KG1 (cell line): ENCODE measurements around the gene OTUB1.

ENCODE experiments used
- DNase-seq: peaks from one replicate; lab custom pipeline; 2025; lab: John Stamatoyannopoulos, UW

The OTUB1 gene

DNA sequence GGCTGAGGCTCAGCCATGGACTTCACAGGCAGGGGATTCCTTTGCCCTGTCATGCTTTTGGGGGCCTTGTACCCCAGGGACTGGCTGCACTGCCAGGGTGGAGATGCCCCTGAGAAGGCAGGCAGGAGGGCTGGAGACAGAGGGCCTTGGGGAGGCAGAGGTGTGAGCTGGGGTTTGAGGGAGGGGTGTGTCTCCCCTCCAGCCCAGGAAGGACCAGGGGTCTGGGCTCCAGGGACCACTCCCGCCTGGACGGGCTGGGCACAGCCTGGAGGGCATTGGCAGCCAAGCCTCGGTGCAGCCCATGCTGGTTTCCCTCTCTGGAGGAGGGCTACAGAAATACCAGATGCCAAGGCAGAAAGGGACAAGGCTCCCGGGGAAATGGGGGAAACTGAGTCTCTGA lies 19.5 kb downstream of the OTUB1 start:
- no peak for DNase-seq

GRCh38 chr11:64006398-64006797 lies 20.2 kb downstream of the OTUB1 start:
- no peak for DNase-seq

DNA sequence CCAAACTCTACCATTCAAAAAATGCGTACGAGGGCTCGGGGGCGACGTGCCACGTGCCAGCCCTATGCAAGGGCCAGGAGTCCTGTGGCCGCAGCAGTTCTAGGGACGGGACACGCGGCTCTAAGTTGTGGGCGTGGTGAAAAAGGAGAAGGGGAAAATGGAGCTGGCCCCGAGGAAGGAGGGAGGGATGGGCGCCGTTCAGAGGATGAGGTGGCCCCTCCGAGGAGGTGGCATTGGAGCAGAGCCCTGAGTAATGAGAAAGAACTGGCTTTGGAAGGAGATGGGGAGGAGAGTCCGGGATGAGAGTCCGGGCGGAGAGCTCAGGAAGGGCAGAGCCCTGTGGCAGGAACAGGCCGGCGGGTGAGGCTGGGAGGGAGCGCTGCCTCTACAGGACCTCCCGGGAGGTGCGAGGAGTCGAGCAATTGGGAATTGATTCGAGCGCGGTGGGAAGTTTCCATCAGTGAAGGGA lies 21.0 kb downstream of the OTUB1 start:
- no peak for DNase-seq

DNA sequence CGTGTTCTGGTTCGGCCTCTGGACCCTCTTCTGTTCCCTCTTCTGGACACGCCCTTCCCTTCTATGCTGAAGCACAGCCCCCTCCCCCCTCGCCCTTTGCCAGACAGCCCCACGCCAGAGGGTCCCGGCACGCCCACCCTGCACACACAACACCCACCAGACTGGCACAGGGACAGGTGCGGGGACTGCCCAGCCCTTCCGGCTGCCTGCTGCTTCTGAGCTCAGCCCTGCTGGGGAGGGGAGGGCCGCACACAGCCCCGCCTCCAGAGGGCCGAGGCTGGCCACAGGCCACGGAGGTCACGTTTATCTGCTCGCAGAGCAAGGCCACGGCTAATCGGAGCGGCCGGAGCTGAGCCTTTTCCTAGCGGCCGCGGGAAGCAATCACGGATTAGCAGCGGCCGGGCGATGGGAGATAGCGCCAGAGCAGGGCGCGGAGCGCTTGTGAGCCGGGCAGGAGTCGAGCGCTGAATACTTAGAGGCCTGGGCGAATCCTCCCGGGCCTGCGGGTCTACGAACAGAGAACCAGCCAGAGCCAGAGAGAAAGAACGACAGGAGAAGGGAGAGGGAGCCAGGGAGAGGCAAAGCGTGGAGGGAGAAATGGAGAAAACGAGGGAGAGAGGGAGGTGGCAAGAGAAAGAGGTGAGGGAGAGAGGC lies 21.5 kb downstream of the OTUB1 start:
- no peak for DNase-seq

DNA sequence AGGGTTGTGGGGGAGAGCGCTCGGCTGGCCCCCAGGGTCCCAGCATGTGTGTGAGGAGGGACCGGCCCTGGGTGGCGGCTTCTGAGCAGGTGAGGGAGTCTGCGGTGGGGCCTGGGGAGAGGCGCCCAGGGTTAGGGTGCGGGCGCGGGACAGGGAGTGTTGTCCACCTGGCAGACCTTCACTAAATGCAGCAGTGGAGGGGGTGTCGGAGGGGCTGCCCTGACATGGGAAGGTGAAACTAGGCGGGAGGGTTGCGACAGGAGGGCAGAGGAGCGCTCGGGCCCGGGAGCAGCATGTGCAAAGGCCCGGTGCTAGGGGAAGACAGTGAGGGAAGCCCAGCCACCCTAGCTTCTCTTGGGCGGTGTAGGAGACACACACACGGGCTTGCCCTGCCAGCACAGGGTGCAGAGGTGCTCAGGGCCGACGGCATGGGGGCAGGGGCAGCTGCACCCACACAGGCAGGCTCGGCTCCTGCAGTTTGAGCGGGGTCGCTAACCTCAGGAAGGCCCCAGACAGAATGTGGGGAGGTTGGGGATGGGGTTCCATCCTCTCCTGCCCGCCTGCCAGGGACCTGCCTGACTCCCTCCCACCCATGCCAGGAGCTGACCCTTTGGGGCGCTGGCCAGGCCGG lies 22.2 kb downstream of the OTUB1 start:
- DNase-seq: no peak

DNA sequence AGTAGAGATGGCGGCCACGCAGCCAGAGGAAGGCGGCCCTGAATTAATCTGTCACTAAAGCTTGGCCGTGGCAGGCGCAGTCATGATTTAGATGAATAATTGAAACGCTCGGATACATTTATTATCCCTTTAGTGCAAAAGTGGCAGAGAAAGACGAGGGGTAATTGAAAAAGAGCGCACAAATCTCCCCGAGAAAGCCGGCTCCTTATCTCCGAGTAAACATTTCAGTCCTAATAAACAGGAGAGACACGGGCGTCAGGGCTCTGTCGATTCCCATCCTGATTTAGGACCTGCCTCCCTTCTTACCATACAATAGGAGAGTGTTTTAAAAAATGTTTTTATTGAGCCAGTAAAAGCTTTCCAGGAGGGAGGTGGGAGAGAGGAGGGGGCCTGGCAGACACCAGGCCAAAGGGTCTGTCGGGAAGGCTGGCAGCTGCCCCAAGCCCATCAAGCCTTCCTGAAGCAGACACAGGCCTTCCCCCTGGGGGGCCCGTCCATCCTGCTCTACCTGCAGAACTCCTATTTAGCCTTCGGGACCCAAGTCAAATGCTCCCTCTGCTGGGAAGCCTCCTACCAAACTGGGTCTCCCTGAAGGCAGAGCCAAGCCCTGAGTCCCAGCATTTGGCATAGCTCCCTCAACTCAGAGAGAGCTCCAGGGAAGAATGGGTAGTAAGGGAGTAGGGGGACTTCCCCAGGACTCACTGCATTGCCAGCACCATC lies 22.8 kb downstream of the OTUB1 start:
- DNase-seq: no peak

DNA sequence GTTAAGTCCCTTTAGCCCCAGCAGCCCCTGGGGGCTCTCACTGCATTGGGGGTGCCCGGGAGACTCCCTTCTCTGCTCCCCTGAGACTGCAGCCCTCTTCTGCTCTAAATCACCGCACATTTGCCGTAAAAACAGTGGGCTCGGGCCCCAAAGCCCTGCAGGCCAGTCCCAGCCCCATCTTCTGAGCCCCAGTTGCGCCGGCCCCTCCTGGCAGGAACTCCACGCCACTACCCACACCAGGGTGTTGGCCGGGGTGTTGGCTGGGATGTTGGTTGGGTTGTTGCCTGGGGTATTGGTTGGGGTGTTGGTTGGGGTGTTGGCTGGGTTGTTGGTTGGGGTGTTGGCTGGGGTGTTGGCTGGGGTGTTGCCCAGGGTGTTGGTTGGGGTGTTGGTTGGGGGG lies 23.5 kb downstream of the OTUB1 start:
- no peak for DNase-seq

DNA sequence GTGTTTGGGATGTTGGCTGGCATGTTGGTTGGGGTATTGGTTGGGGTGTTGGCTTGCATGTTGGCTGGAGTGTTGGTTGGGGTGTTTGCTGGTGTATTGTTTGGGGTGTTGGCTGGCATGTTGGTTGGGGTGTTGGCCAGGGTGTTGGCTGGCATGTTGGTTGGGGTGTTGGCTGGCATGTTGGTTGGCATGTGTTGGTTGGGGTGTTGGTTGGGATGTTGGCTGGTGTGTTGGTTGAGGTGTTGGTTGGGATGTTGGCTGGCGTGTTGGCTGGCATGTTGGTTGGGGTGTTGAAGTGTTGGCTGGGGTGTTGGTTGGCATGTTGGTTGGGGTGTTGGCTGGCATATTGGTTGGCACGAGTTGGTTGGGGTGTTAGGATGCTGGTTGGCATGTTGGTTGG lies 24.5 kb downstream of the OTUB1 start:
- no peak for DNase-seq

DNA sequence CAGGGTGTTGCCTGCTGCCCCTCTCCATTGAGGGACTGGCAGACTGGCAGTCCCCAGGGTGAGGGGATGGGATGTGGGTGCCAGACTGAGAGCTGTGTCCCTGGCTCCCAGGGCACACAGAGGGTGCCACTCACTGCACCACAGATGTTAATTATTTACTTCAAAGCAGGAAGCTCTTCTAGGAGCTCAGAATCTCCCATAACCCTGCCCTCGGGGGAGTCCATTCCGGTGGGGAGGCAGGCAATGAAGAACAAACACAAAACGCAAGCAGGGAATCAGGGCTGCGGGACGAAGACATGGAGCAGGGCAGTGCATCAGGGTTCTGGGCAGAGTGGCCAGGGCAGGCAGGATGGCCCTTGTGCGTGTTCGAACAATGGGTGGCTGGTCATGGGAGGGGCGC lies 25.1 kb downstream of the OTUB1 start:
- DNase-seq: no peak

- no peak for DNase-seq
Observed at GRCh38 chr11:64013141-64013896, 27.1 kb downstream of the OTUB1 start.

DNA sequence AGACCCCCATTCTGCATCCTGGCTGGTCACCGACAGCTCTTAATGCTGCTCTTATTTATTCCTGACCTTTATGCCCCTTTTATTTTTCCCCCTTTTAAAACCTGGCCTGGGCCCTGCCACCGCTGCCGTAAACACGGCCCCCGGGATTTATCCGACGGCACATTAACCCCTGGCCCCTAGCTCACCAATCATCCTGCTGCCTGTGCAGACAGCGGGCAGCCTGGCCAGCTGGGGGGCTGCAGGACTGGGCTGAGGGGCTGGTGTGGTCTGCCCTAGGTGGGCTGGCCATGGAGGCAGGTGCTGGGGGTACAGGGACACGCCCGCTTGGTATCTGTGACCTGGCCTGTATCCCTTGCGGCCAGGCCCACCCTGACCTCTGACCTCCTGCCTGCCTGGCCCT lies 28.1 kb downstream of the OTUB1 start:
- no peak for DNase-seq

DNA sequence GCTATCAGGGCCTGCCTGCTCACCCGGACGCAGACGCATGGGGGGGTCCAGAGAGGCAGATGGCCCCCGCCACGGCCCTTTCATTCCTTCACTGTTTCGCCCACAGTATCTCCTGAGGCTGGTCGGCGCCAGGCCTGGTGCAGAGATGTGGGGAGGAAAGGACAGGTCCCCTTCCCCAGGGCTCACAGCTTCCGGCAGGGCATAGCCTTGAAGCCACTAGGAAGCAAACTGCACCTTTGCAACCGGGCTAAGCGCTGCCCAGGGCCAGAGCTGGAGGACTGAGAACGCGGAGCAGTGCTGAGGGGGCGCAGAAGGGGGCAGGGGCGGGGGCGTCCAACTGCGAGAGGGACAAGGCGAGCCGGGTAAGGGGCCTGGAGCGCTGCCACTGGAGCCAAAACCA lies 29.3 kb downstream of the OTUB1 start:
- DNase-seq: no peak

DNA sequence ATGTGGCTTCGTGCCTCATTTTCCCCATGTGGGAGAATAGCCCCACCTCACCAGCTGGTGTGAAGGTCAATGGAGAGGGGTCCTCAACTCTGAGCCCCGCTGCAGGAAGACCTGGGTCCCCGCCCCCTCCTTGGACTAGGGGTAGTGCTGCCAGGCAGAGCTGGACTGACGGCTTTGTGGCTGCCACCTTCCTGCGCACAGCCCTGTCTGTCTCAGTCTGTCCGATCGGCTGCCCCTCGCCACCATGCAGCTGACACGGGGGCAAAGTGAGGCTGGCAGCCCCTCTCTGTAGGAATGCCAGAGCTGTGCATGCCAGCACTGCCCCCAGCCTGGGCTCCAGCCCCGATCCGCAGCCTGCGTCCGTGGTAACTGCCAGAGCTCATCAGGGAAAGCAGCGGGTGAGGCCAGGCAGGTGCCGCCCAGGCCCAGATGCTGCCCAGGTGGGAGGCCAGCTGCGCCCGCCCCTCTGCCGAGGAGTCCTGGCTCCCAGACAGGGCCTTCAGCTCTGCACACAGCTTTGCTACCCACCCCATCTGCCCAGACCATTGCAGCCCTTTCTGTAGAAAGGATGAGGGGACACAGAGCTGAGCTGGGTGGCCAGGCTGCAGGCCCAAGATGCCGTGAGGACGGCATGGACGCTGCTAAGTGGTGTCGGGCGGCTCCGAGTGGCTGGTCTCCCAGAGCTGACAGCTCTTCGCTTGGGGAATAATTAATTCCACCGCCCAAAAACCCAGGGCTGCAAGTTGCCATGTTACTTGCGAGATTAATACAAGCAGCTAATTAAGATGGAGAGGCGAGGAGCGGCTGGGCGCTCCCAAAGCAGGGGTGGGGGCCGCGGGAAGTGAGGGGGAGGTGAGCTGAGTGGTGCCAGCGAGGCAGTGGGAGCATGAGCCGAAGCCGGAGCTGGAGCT lies 30.0 kb downstream of the OTUB1 start:
- no peak for DNase-seq

DNA sequence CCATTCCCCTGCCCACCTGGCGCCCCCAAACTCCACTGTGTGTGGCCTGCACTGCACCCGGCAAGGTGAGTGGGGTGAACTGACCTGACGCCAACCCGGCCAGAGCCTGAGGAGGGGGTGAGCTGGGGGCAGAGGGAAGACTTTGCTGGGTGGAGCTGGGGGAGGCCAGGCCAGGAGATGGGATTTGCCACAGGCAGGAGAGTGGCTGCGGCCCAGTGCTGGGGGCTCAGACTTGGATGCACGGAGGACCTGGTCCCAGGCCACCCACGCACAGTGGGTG lies 31.6 kb downstream of the OTUB1 start:
- DNase-seq: no peak

DNA sequence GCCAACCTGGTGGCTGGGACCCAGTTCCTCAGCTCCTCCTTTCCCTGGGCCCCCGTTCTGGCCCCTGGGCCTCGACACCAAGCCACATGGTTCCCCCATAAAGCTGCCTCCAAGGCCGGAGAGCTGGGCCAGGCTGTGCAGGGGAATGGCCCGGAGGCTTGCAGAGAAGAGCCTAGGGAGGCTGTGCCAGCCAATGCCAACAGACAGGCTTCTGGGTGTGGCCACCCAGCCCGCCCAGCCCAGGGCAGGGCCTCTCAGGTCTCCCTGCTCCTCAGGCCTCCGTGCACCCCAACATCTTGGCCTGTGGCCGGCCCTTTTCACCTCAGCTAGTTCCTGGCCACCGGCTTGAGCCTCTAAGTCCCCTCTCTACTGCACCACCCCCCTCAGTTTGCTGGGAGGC lies 32.1 kb downstream of the OTUB1 start:
- DNase-seq: no peak

GRCh38 chr11:64019106-64020037 lies 33.1 kb downstream of the OTUB1 start:
- no peak for DNase-seq

DNA sequence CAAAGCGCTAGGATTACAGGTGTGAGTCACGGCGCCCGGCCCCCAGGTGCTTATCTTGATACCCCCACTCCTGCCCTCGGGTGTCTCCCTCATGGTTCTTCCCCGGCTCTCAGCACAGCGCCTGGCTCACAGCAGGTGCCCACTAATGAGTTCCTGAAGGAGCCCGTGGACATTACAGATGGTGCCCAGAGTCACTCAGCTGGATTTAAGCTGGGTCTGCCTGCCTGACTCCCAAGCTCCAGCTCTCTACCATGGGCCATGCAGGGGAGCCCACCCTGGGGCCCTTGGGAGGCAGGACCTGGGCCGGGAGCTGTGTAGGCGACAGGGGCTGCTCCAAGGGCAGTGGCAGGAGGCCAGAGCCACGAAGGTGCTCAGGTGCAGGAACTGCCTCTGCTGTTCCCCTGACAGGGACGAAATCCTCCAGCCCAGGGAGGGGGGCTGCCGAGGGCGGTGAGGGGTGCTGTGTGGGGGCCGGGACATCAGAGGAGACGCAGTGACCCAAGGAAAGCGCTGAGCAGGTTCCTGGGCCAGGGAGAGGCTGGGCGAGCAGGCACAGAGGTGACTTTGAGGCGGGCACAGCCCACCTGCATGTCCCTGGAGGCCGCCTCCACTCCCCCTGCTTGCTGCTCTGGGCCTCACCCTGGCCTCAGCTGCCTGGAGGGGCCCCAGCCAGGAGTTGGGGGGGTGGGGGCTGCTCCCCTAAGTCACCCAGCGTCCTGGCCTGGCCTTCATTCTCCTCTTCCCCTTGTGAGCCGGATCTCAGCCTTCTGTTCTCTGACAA lies 34.9 kb downstream of the OTUB1 start:
- DNase-seq: no peak

DNA sequence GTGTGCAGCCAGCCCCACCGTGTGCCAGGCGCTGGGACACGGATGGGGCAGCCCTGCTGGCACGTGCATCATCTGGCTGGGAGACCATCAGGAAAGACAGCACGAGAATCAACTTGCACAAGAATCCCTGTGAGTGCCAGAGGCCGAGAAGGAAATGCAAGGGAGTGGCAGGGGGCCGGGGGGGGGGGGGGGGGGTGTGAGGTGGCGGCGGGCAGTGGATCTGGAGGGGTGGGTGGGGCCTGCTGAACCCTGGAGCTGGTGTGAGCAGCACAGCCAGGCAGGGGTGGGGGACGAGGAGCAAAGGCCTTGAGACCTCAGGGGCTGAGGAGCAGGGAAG lies 35.5 kb downstream of the OTUB1 start:
- no peak for DNase-seq

- no peak for DNase-seq
Observed at GRCh38 chr11:64022125-64022784, 36.0 kb downstream of the OTUB1 start.
